K562 (cell line): ENCODE data around the gene OGDH. TPM values are rescaled to one million over a fixed set of nuclear protein-coding genes. Genes with fewer than 3 reads are reported as not detected.

Experiments
- ATAC-seq: fragments of 200-7000 bp; cut with Tn5 transposase; 3 replicates; pipeline ENCODE4 v1.9.1; 2020; ENCODE audit warnings: moderate library complexity
- BruUV-seq: library from RNA; stranded (reverse); fragments of 400-500 nt; replicated peaks from 2 replicates; lab custom pipeline; 2021; lab: Mats Ljungman, UMichigan
- CTCF ChIA-PET: fragments of 300-600 bp; formaldehyde crosslinking; extraction: SDS; loops from one replicate; lab custom pipeline; 2021; ENCODE audit warnings: low intra/inter-chr PET ratio; lab: Yijun Ruan, JAX
- POLR2A ChIA-PET: fragments of 300-600, 350-650 bp; sonication (Branson Sonifier 250); formaldehyde crosslinking; extraction: SDS; loops from one replicate; lab custom pipeline; 2021; ENCODE audit warnings: antibody characterized with exemption, inconsistent platforms; lab: Yijun Ruan, JAX
- DNase-seq, 4 experiments: peaks; one replicate each; pipeline versions ENCODE4 v3.0.0 to v3.0.0-alpha.2; 2011 to 2018; ENCODE audit warnings: low spot score in 3 of 4, mixed read lengths in 3 of 4; ENCODE audit errors: extremely low read depth in 1 of 4
- FAIRE-seq: peaks from 2 replicates; lab custom pipeline; 2011; peaks lifted over from hg19 to GRCh38; lab: Jason Lieb, UNC
- H2AFZ ChIP-seq: 2 replicates; pipeline ENCODE4 v1.6.0; 2011; ENCODE audit warnings: low read depth, low read length, control low read depth, inconsistent platforms
- H3K27ac ChIP-seq: fragments of 200-600 bp; 3 replicates; pipeline ENCODE4 v1.8.0; 2011; ENCODE audit warnings: low read depth, mild to moderate bottlenecking, control low read depth, inconsistent platforms, low read length, moderate library complexity, mixed read lengths; ENCODE audit errors: extremely low read depth
- H3K27me3 ChIP-seq, 2 experiments: fragments of 300-600 bp in 1 of 2; 2 replicates in 1 of 2; 3 replicates in 1 of 2; pipeline versions ENCODE4 v1.6.0 to v1.8.0; 2011; ENCODE audit warnings: inconsistent platforms in 2 of 2, low read length in 2 of 2, mild to moderate bottlenecking in 1 of 2, mixed read lengths in 1 of 2, moderate library complexity in 1 of 2; ENCODE audit not compliant: control insufficient read depth in 2 of 2, insufficient read depth in 2 of 2
- H3K36me3 ChIP-seq: fragments of 300-600 bp; 3 replicates; pipeline ENCODE4 v1.8.0; 2011; ENCODE audit warnings: mild to moderate bottlenecking, low read length, inconsistent platforms; ENCODE audit not compliant: control insufficient read depth, insufficient read depth
- H3K4me1 ChIP-seq, 2 experiments: fragments of 200-600 bp in 1 of 2; replicated peaks in 1 of 2; 2 replicates in 1 of 2; 3 replicates in 1 of 2; pipeline versions ENCODE4 v1.5.1 to v1.8.0; 2011; ENCODE audit warnings: inconsistent platforms in 2 of 2, low read length in 2 of 2, mild to moderate bottlenecking in 1 of 2, mixed read lengths in 1 of 2, moderate library complexity in 1 of 2; ENCODE audit not compliant: control insufficient read depth in 2 of 2, insufficient read depth in 2 of 2
- H3K4me2 ChIP-seq: 2 replicates; pipeline ENCODE4 v1.6.1; 2011; ENCODE audit warnings: low read length, control low read depth, inconsistent platforms, mixed read lengths; ENCODE audit not compliant: insufficient read depth
- H3K4me3 ChIP-seq: fragments of 200-600 bp; sonication (generic), shearing (Covaris generic); 2 replicates; pipeline ENCODE4 v1.5.1; 2016; ENCODE audit warnings: control low read depth, inconsistent platforms
- H3K79me2 ChIP-seq: fragments of 200-600 bp; 3 replicates; pipeline ENCODE4 v1.8.0; 2011; ENCODE audit warnings: low read length, inconsistent platforms; ENCODE audit not compliant: control insufficient read depth, insufficient read depth
- H3K9ac ChIP-seq, 2 experiments: 2 replicates each; pipeline versions ENCODE4 v1.6.0 to v1.6.1; 2011; ENCODE audit warnings: low read depth in 2 of 2, low read length in 2 of 2, control low read depth in 1 of 2, inconsistent platforms in 1 of 2, mild to moderate bottlenecking in 1 of 2, mixed read lengths in 1 of 2; ENCODE audit not compliant: insufficient read depth in 1 of 2
- H3K9me1 ChIP-seq: one replicate; pipeline ENCODE4 v1.6.0; 2011; ENCODE audit warnings: inconsistent platforms, mild to moderate bottlenecking, low read length, moderate library complexity; ENCODE audit not compliant: control insufficient read depth, insufficient read depth
- H3K9me3 ChIP-seq: replicated peaks from 2 replicates; pipeline ENCODE4 v1.5.1; 2011; ENCODE audit warnings: low read depth, low read length, inconsistent platforms; ENCODE audit not compliant: control insufficient read depth, insufficient read depth
- H4K20me1 ChIP-seq: replicated peaks from 2 replicates; pipeline ENCODE4 v1.6.1; 2011; ENCODE audit warnings: low read length, inconsistent platforms, mixed read lengths; ENCODE audit not compliant: control insufficient read depth, insufficient read depth
- ZNF449 ChIP-seq: fragments of 250-450 bp; sonication (Bioruptor Pico); IDR thresholded peaks from 2 replicates; pipeline ENCODE4 v1.8.0; 2022; ENCODE audit warnings: moderate library complexity, mild to moderate bottlenecking, inconsistent platforms
- WGBS: fragments of 100-300 bp; shearing (Covaris generic); methylation state at CpG from one replicate; pipeline ENCODE4 v1.1.6; 2016; ENCODE audit warnings: low coverage, mixed read lengths; ENCODE audit not compliant: insufficient coverage; ENCODE audit errors: missing lambda C conversion rate; 5-methylcytosine and 5-hydroxymethylcytosine counted together
- in situ Hi-C: fragments of 300-500 bp; cut with MboI; formaldehyde crosslinking; loops from 4 replicates; pipeline ENCODE4 v1.15.0; 2018; ENCODE audit warnings: inconsistent platforms, mixed read lengths
- intact Hi-C: fragments of 100-400 bp; cut with micrococcal nuclease; formaldehyde crosslinking; loops from 2 replicates; pipeline ENCODE4 v1.14.2; 2022
- polyA plus RNA-seq, 8 experiments: library from polyadenylated mRNA; depleted of rRNA in 4 of 8; stranded (reverse) in 5 of 8; unstranded in 3 of 8; fragments of >200 nt; fragmentation: Nextera tagmentation in 2 of 8; fragmentation: Illumina TruSeq in 1 of 8; extraction: Ambion mirVana in 2 of 8; extraction: Trizol in 1 of 8; gene quantifications; 2 replicates each; pipeline versions ENCODE4 v1.2.1 to v1.2.3, GENCODE V29; 2011 to 2014; ENCODE audit warnings: inconsistent platforms in 1 of 8, missing spikeins in 1 of 8
- total RNA-seq, 7 experiments: library from RNA; depleted of rRNA in 6 of 7; stranded (reverse); fragments of >200 nt in 6 of 7; fragmentation: Illumina TruSeq in 2 of 7; extraction: Trizol in 2 of 7; gene quantifications; 2 replicates each; pipeline versions ENCODE4 v1.2.1 to v1.2.3, GENCODE V29; 2011 to 2021; ENCODE audit warnings: low replicate concordance in 1 of 7

The OGDH gene
- total and polyA plus RNA-seq, 9 of the 15 experiments (the other 6 are each of a cell fraction or from before 2014, with no cell fraction given), result 3.1 to 80.3 (median 23.5) TPM

- H3K79me2 ChIP-seq, result peaks cover 44% of the 10 kb centered on the region
- POLR2A ChIA-PET, result no interaction called here
- no peak for FAIRE-seq
Measured at GRCh38 chr7:44754802-44755697, 148.6 kb downstream of the OGDH start.

More at GRCh38 chr7:44754802-44755697, 148.6 kb downstream of the OGDH start:
- peak overlapping the region in 1 of 2 experiments; percentile 78; a peak in 2 of 4 replicates for H3K9ac ChIP-seq
- CTCF ChIA-PET, result no interaction called here
- H3K4me2 ChIP-seq, result no peak overlapping the region
- DNase-seq (no peak), ATAC-seq (no peak)
- H4K20me1 ChIP-seq, result peaks cover 9% of the 10 kb centered on the region; the same call in 1 of the 2 replicates
- BruUV-seq, result no TSS peak
- H3K9me3 ChIP-seq, result no peaks in the 10 kb centered on the region
- intact Hi-C loops (no loop called here), in situ Hi-C loops (no loop called here)
- H3K36me3 ChIP-seq, result peaks cover 40% of the 10 kb centered on the region; the same call in 2 of the 3 replicates
- no peak overlapping the region for H2AFZ ChIP-seq
- no peak overlapping the region for H3K27ac ChIP-seq
- WGBS, result 86% methylated on average over 10 of the region's 11 CpGs
- no peak overlapping the region for H3K4me3 ChIP-seq
- no peaks in the 10 kb centered on the region for H3K9me1 ChIP-seq
- TF ChIP-seq ZNF449 (CRISPR knock-in tag), result no peak
- no peaks in the 10 kb centered on the region for H3K27me3 ChIP-seq
- peaks cover 13 to 31% of the 10 kb centered on the region in 2 experiments; a peak in 3 of 5 replicates for H3K4me1 ChIP-seq
